HFF-Myc (cell line): ENCODE measurements around the gene CLDN9.

Experiments used
- DNase-seq: peaks from one replicate; pipeline ENCODE4 v3.0.0-alpha.2; 2011; ENCODE audit warnings: low read depth; ENCODE audit errors: extremely low read depth
- H3K4me3 ChIP-seq: replicated peaks from 2 replicates; pipeline ENCODE4 v1.5.1; 2011; ENCODE audit warnings: low read depth, mild to moderate bottlenecking, control low read depth, low read length
- CTCF ChIP-seq: IDR thresholded peaks from 2 replicates; pipeline ENCODE4 v1.5.1; 2012; ENCODE audit warnings: mild to moderate bottlenecking, low read depth, low read length, control low read depth; ENCODE audit errors: missing control alignments

Gene CLDN9

GRCh38 chr16:3062553-3062952 lies 49.8 kb downstream of the CLDN9 start:
- TF ChIP-seq CTCF: no peak
- no peak overlapping the region for H3K4me3 ChIP-seq
- no peak for DNase-seq

DNA sequence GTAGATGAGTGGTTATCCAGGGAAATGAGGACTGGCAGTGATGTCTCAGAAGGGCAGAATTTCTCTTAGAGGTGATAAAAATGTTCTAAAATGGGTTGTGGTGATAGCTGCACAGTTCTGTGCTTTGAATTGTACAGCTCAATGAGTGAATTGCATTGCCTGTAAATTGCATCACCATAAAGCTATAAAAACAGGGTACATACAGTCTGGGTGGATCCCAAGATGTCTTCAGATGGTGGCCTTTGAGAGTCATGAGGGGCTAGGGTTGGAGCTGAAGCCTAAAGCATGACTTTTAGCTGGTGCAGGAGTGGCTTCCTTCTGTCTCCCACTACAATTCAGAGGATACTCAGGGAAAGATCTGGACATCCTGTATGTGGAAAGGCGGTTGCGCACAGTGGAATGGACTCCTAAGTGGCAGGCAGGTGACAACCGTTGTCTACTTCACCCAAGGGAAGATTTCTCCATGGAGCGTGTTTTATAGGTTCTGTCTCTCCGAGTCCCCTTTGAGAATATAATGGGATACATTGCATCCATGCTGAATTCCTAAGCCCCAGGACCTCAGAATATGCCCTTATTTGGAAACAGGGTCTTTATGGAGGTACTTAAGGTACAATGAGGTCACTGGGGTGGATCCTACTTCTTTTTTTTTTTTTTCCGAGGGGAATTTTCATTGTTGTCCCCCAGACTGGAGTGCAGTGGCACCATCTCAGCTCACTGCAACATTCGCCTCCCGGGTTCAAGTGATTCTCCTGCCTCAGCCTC lies 51.1 kb downstream of the CLDN9 start:
- TF ChIP-seq CTCF: no peak
- no peak overlapping the region for H3K4me3 ChIP-seq
- no peak for DNase-seq
